ENCODE data around the gene ATAT1. TPM values are rescaled to one million over a fixed set of nuclear protein-coding genes. Genes with fewer than 3 reads are reported as not detected.
A peak's percentile ranks its signal among the peaks of the same experiment; 100 is the strongest.

The ATAT1 gene
- total RNA-seq (2021; fragmentation: NEBNext Ultra II Directional; extraction: Animal tissue kit (Norgen Biotek cat#: 25700)): 1 to 10 TPM; 5.2 to 9.3 (median 5.9) TPM
- long read RNA-seq, partial matches to known transcripts: 0 of 8 reads
- long read RNA-seq, other reads (novel, unspliced or antisense): 1 of 8 reads

DNA sequence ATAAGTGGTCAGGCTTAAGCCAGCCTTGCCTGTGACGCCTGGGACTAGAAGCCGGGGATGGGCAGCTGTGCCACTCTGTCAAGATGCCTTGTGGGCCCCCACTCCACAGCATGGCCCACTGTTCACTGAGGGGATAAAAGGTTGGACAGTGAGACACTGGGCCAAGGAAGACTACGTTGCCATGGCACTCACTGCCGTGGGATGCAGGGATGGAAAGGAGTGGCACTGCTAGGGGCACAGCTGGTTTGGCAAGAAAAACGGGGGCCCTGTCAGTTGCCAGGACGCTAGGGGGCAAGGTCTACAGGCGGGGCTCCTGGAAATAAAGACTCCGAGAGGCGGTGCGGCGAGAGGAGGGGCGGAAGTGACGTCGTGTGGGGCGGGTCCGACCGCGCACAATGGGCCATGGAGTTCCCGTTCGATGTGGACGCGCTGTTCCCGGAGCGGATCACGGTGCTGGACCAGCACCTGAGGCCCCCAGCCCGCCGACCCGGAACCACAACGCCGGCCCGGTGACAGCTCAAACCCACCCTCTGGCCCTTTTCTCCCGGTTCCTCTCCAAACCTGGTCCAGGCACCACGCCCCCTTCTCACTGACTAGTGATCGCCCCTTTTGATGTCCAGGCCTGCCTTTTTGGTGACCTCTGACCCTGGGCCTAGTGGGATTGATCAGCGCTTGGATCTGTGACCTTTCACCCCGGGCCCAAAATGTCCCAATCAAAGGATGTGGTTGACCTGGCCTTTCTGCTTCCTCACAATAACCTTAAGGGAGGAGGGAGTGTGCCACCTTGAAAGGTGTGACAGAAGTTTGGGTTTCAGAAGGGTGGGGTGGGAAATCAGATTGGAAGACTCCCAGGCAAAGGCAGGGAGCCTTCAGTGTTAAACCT lies at the start of gene ATAT1:
TSS of gene ATAT1 (plus strand) at position 391 of the 883 bp plus-strand sequence.
- Mint-ChIP-seq H3K36me3 (ENCODE audit: low read depth) (peaks cover 29% of the 10 kb centered on the region), H3K4me3 (peak within 1 kb of the TSS; percentile 88), H3K27me3 (ENCODE audit: insufficient read depth) (no peaks in the 10 kb centered on the region), H3K4me1 (ENCODE audit: low read depth) (peaks cover 23% of the 10 kb centered on the region), H3K27ac (peak within 1 kb of the TSS; percentile 89), H3K9me3 (no peaks in the 10 kb centered on the region)
- TF ChIP-seq CTCF (IDR thresholded peaks at IDR 0.05): peak; percentile 66
- DNase-seq: peak; percentile 72

GRCh38 chr6:30578051-30578450 lies 48.6 kb upstream of the ATAT1 start:
- peaks cover 46% of the 10 kb centered on the region for H3K36me3 Mint-ChIP-seq (ENCODE audit: low read depth)
- peaks cover 18% of the 10 kb centered on the region for H3K4me1 Mint-ChIP-seq (ENCODE audit: low read depth)
- H3K27me3 Mint-ChIP-seq (ENCODE audit: insufficient read depth): no peaks in the 10 kb centered on the region
- no peaks in the 10 kb centered on the region for H3K9me3 Mint-ChIP-seq
- DNase-seq: no peak
- H3K27ac Mint-ChIP-seq: no peak overlapping the region
- no peak for TF ChIP-seq CTCF (IDR thresholded peaks at IDR 0.05)
- no peak overlapping the region for H3K4me3 Mint-ChIP-seq

DNA sequence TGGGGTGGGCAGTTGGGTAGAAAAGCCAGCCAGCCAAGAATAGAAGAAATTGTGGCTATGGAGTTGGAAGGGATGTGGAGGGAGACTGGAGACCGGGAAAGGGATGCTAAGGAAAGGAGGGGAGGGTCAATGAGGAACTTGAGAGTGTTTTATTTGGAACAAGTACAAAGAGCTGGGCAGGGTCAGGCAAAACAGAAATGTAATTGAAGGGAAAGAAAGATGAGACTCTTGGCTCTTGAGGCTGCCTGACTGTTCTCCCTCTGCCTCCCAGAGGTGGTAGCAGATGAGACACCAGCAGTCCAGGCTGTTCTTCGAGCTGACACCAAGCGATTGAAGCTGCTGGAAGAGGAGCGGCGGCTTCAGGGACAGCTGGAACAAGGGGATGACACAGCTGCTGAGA lies 42.8 kb upstream of the ATAT1 start:
- H3K36me3 Mint-ChIP-seq (ENCODE audit: low read depth): peaks cover 52% of the 10 kb centered on the region
- TF ChIP-seq CTCF (IDR thresholded peaks at IDR 0.05): no peak
- H3K27me3 Mint-ChIP-seq (ENCODE audit: insufficient read depth): peaks cover 3% of the 10 kb centered on the region; the same call in 1 of the 2 replicates
- no peaks in the 10 kb centered on the region for H3K9me3 Mint-ChIP-seq
- H3K27ac Mint-ChIP-seq: no peak overlapping the region
- no peak overlapping the region for H3K4me3 Mint-ChIP-seq
- no peaks in the 10 kb centered on the region for H3K4me1 Mint-ChIP-seq (ENCODE audit: low read depth)
- DNase-seq: no peak

GRCh38 chr6:30589754-30590358 lies 36.8 kb upstream of the ATAT1 start:
- no peak for TF ChIP-seq CTCF (IDR thresholded peaks at IDR 0.05)
- peak overlapping the region; percentile 58 for H3K27ac Mint-ChIP-seq
- H3K4me1 Mint-ChIP-seq (ENCODE audit: low read depth): peaks cover 14% of the 10 kb centered on the region
- no peak for DNase-seq
- H3K27me3 Mint-ChIP-seq (ENCODE audit: insufficient read depth): peaks cover 3% of the 10 kb centered on the region
- H3K4me3 Mint-ChIP-seq: no peak overlapping the region
- no peaks in the 10 kb centered on the region for H3K9me3 Mint-ChIP-seq
- peaks cover 45% of the 10 kb centered on the region for H3K36me3 Mint-ChIP-seq (ENCODE audit: low read depth)

DNA sequence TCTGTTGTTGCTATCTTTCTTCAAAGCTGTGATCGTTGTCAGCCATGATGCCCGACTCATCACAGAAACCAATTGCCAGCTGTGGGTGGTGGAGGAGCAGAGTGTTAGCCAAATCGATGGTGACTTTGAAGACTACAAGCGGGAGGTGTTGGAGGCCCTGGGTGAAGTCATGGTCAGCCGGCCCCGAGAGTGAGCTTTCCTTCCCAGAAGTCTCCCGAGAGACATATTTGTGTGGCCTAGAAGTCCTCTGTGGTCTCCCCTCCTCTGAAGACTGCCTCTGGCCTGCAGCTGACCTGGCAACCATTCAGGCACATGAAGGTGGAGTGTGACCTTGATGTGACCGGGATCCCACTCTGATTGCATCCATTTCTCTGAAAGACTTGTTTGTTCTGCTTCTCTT lies 36.2 kb upstream of the ATAT1 start:
- no peak overlapping the region for H3K4me3 Mint-ChIP-seq
- no peaks in the 10 kb centered on the region for H3K9me3 Mint-ChIP-seq
- peaks cover 14% of the 10 kb centered on the region for H3K4me1 Mint-ChIP-seq (ENCODE audit: low read depth)
- H3K27me3 Mint-ChIP-seq (ENCODE audit: insufficient read depth): peaks cover 3% of the 10 kb centered on the region
- DNase-seq: no peak
- H3K36me3 Mint-ChIP-seq (ENCODE audit: low read depth): peaks cover 43% of the 10 kb centered on the region
- no peak for TF ChIP-seq CTCF (IDR thresholded peaks at IDR 0.05)
- peak overlapping the region; percentile 58 for H3K27ac Mint-ChIP-seq

Measured in HFFc6 (cell line).